ENCODE data around the gene IL4I1. TPM values are rescaled to one million over a fixed set of nuclear protein-coding genes. Genes with fewer than 3 reads are reported as not detected.

Gene IL4I1
- total RNA-seq, 1 donor from 2014 or later = 20.6 TPM

Other genes starting within 250 kb of the IL4I1 start
- gene IRF3, start 231.0 kb downstream of the IL4I1 start, total RNA-seq = 36.9 and 46.9 TPM in 2 replicates
- gene BCL2L12, start 231.0 kb downstream of the IL4I1 start, total RNA-seq = 18.6 and 21.2 TPM in 2 replicates
- 266 and 283 TPM in 2 replicates for gene PRMT1, start 219.6 kb downstream of the IL4I1 start, total RNA-seq
- gene ADM5, start 207.3 kb downstream of the IL4I1 start, total RNA-seq = 1.5 and 1.8 TPM in 2 replicates
- 18.6 and 28.4 TPM in 2 replicates for gene CPT1C, start 205.8 kb downstream of the IL4I1 start, total RNA-seq
- not detected in 2 replicates for gene TSKS, start 133.6 kb downstream of the IL4I1 start, total RNA-seq
- 146 and 147 TPM in 2 replicates for gene AP2A1, start 129.9 kb downstream of the IL4I1 start, total RNA-seq
- 10.0 and 14.5 TPM in 2 replicates for gene FUZ, start 83.6 kb downstream of the IL4I1 start, total RNA-seq
- gene MED25, start 78.6 kb downstream of the IL4I1 start, total RNA-seq = 35.3 and 47.6 TPM in 2 replicates
- 88.0 and 137 TPM in 2 replicates for gene PTOV1, start 45.7 kb downstream of the IL4I1 start, total RNA-seq
- 68.3 and 81.3 TPM in 2 replicates for gene PNKP, start 29.3 kb downstream of the IL4I1 start, total RNA-seq
- 39.6 and 44.9 TPM in 2 replicates for gene AKT1S1, start 19.5 kb downstream of the IL4I1 start, total RNA-seq
- gene TBC1D17, start 19.2 kb downstream of the IL4I1 start, total RNA-seq = 27.3 and 35.6 TPM in 2 replicates
- gene ATF5, start 32.3 kb upstream of the IL4I1 start, total RNA-seq = 24.4 and 30.0 TPM in 2 replicates
- gene NUP62, start 32.6 kb upstream of the IL4I1 start, total RNA-seq = 56.9 and 73.3 TPM in 2 replicates
- 0.06 TPM in 1 of 2 replicates, not detected in the other for gene SIGLEC11, start 64.3 kb upstream of the IL4I1 start, total RNA-seq
- 26.4 and 36.6 TPM in 2 replicates for gene VRK3, start 128.5 kb upstream of the IL4I1 start, total RNA-seq
- 6.3 and 9.4 TPM in 2 replicates for gene ZNF473, start 129.1 kb upstream of the IL4I1 start, total RNA-seq

All from glomerular endothelial cell (primary cell).